ENCODE measurements around the gene GLIS1. TPM values are rescaled to one million over a fixed set of nuclear protein-coding genes. Genes with fewer than 3 reads are reported as not detected.

Gene GLIS1
- total RNA-seq, 1 experiment from 2014 or later = 0.24 TPM

- no peak overlapping the region for H3K4me3 Mint-ChIP-seq
- no peak for ATAC-seq
- DNase-seq (ENCODE audit: low spot score) = no peak
- CTCF ChIA-PET = interaction anchor here (1.2 to 1.8 kb wide), 4 partner anchors 23 to 86 kb away, joined by 5 to 13 read pairs (median 8); no protein-coding TSS in a partner anchor
- no peaks in the 10 kb centered on the region for H3K9me3 Mint-ChIP-seq
- TF ChIP-seq CBFB (CRISPR knock-in tag; IDR thresholded peaks at IDR 0.05; ENCODE audit: low read depth) (no peak), ZNF138 (CRISPR knock-in tag; conservative IDR thresholded peaks at IDR 0.05) (no peak), ZNF219 (CRISPR knock-in tag; IDR thresholded peaks at IDR 0.05; ENCODE audit: borderline replicate concordance) (no peak), FOXP4 (CRISPR knock-in tag; IDR thresholded peaks at IDR 0.05) (no peak), GRHL2 (CRISPR knock-in tag; IDR thresholded peaks at IDR 0.05; ENCODE audit: insufficient replicate concordance, severe bottlenecking) (no peak), RELA (CRISPR knock-in tag; IDR thresholded peaks at IDR 0.05; ENCODE audit: borderline replicate concordance) (no peak), ATF2 (CRISPR knock-in tag; IDR thresholded peaks at IDR 0.05; ENCODE audit: borderline replicate concordance, low read depth) (no peak), ELF4 (CRISPR knock-in tag; IDR thresholded peaks at IDR 0.05; ENCODE audit: low read depth) (no peak), CREM (CRISPR knock-in tag; IDR thresholded peaks at IDR 0.05) (no peak), TP53 (CRISPR knock-in tag; IDR thresholded peaks at IDR 0.05) (no peak), ZNF532 (CRISPR knock-in tag; IDR thresholded peaks at IDR 0.05; ENCODE audit: borderline replicate concordance) (no peak), NR2C2 (CRISPR knock-in tag; IDR thresholded peaks at IDR 0.05) (no peak), ZNF232 (CRISPR knock-in tag; IDR thresholded peaks at IDR 0.05) (no peak), OVOL2 (CRISPR knock-in tag; IDR thresholded peaks at IDR 0.05; ENCODE audit: borderline replicate concordance) (no peak), STAT6 (CRISPR knock-in tag; conservative IDR thresholded peaks at IDR 0.05; ENCODE audit: low read depth) (no peak), ZNF281 (CRISPR knock-in tag; IDR thresholded peaks at IDR 0.05) (no peak)
- H3K27me3 Mint-ChIP-seq (ENCODE audit: low read depth) = no peaks in the 10 kb centered on the region
- POLR2A ChIA-PET = no interaction called here
- no peaks in the 10 kb centered on the region for H3K36me3 Mint-ChIP-seq
- H3K27ac Mint-ChIP-seq = no peak overlapping the region
- peaks cover 18% of the 10 kb centered on the region for H3K4me1 Mint-ChIP-seq
Measured at GRCh38 chr1:53508056-53508990, 230.6 kb downstream of the GLIS1 start.
